GM19397 (cell line): Measurements from ENCODE around the gene SLC5A9.
"Not testable (repeated sequence)": the region's sequence is repeated elsewhere in the genome, so short reads cannot be mapped to it uniquely, and the experiment has no call there.

Experiments
- ATAC-seq: cut with Tn5 transposase; IDR thresholded peaks from one replicate; pipeline ENCODE4 v1.9.1; 2021; ENCODE audit warnings: mild to moderate bottlenecking, moderate library complexity; ENCODE audit not compliant: unreplicated experiment

SLC5A9 gene

GRCh38 chr1:48213462-48213861 lies 9.1 kb upstream of the SLC5A9 start:
- ATAC-seq, result not testable (repeated sequence)

- ATAC-seq, result not testable (repeated sequence)
Measured at GRCh38 chr1:48214366-48214765, 8.2 kb upstream of the SLC5A9 start.

GRCh38 chr1:48214820-48215219 lies 7.7 kb upstream of the SLC5A9 start:
- no peak for ATAC-seq

- no peak for ATAC-seq
Measured at GRCh38 chr1:48215222-48215621, 7.3 kb upstream of the SLC5A9 start.

- ATAC-seq, result no peak
Measured at GRCh38 chr1:48215889-48216288, 6.6 kb upstream of the SLC5A9 start.

- no peak for ATAC-seq
Measured at GRCh38 chr1:48216313-48216712, 6.2 kb upstream of the SLC5A9 start.

GRCh38 chr1:48216941-48217340 lies 5.6 kb upstream of the SLC5A9 start:
- no peak for ATAC-seq

- ATAC-seq, result no peak
Measured at GRCh38 chr1:48217856-48218255, 4.7 kb upstream of the SLC5A9 start.

GRCh38 chr1:48219803-48220202 lies 2.7 kb upstream of the SLC5A9 start:
- ATAC-seq, result no peak

GRCh38 chr1:48221122-48221521 lies 1.4 kb upstream of the SLC5A9 start:
- ATAC-seq, result no peak

- ATAC-seq, result no peak
Measured at GRCh38 chr1:48221657-48222056, 859 bp upstream of the SLC5A9 start.

GRCh38 chr1:48223366-48224240 lies 1.1 kb downstream of the SLC5A9 start:
- no peak for ATAC-seq

GRCh38 chr1:48224791-48225190 lies 2.3 kb downstream of the SLC5A9 start:
- ATAC-seq, result no peak

GRCh38 chr1:48225579-48225978 lies 3.1 kb downstream of the SLC5A9 start:
- ATAC-seq, result no peak

GRCh38 chr1:48227165-48228013 lies 4.9 kb downstream of the SLC5A9 start:
- no peak for ATAC-seq

- ATAC-seq, result no peak
Measured at GRCh38 chr1:48228156-48228555, 5.6 kb downstream of the SLC5A9 start.

- no peak for ATAC-seq
Measured at GRCh38 chr1:48229317-48229716, 6.8 kb downstream of the SLC5A9 start.

- no peak for ATAC-seq
Measured at GRCh38 chr1:48230236-48230635, 7.7 kb downstream of the SLC5A9 start.

GRCh38 chr1:48232722-48233121 lies 10.2 kb downstream of the SLC5A9 start:
- no peak for ATAC-seq

GRCh38 chr1:48233666-48234485 lies 11.4 kb downstream of the SLC5A9 start:
- no peak for ATAC-seq

GRCh38 chr1:48235652-48236051 lies 13.1 kb downstream of the SLC5A9 start:
- no peak for ATAC-seq
